ENCODE results near the gene CAV2.

DNA sequence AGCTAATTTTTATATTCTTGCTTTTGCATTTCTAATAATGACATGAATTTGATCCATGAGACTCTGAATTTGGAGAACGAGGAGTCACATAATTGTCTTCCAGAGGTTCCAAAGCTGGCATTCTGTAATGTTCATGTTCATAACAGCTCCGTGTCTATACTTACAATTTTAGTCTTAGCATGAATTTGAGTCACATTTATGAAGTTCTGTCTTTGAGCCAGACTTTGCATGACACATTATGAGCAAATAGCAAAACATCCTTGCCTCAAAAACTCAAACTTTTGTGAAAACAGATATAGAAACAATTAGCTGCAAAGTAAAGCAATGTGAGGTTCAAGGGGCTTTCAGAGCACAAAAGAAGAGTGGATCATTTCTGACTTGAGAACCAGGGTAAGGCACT, 44.5 kb upstream of the CAV2 start:
- TF ChIP-seq, protein P1, sequence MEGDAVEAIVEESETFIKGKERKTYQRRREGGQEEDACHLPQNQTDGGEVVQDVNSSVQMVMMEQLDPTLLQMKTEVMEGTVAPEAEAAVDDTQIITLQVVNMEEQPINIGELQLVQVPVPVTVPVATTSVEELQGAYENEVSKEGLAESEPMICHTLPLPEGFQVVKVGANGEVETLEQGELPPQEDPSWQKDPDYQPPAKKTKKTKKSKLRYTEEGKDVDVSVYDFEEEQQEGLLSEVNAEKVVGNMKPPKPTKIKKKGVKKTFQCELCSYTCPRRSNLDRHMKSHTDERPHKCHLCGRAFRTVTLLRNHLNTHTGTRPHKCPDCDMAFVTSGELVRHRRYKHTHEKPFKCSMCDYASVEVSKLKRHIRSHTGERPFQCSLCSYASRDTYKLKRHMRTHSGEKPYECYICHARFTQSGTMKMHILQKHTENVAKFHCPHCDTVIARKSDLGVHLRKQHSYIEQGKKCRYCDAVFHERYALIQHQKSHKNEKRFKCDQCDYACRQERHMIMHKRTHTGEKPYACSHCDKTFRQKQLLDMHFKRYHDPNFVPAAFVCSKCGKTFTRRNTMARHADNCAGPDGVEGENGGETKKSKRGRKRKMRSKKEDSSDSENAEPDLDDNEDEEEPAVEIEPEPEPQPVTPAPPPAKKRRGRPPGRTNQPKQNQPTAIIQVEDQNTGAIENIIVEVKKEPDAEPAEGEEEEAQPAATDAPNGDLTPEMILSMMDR (conservative IDR thresholded peaks at IDR 0.05 in 1 of 2, IDR thresholded peaks at IDR 0.05 in 1 of 2; ENCODE audit: extremely low read depth in 1 of 2, insufficient read depth in 1 of 2, low read depth in 1 of 2, low read length in 2 of 2): no peak
- no peak for TF ChIP-seq EZH2 (IDR thresholded peaks at IDR 0.05; ENCODE audit: borderline replicate concordance, low read length)
